Measurements from ENCODE around the gene SERPINB12.

The SERPINB12 gene

DNA sequence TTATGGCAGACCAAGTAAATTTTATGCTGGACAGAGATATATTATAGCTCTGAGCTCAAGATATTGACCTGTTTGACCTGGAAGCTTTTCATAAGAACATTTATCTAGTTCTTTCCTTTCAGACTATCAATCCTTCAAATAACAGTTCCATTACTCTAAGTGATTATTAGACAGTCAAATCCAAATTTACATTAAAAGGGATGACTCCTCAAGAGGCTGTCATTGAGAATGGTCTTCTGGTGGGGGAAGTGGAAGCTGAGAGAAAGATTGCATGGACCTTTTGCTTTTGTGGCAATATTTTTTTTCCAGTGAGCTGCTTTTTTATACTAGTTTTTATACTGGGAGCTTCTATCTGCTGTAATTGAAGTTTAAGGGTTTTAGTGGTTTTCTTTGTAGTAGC lies 14.9 kb upstream of the SERPINB12 start:
- TF ChIP-seq, protein P1, sequence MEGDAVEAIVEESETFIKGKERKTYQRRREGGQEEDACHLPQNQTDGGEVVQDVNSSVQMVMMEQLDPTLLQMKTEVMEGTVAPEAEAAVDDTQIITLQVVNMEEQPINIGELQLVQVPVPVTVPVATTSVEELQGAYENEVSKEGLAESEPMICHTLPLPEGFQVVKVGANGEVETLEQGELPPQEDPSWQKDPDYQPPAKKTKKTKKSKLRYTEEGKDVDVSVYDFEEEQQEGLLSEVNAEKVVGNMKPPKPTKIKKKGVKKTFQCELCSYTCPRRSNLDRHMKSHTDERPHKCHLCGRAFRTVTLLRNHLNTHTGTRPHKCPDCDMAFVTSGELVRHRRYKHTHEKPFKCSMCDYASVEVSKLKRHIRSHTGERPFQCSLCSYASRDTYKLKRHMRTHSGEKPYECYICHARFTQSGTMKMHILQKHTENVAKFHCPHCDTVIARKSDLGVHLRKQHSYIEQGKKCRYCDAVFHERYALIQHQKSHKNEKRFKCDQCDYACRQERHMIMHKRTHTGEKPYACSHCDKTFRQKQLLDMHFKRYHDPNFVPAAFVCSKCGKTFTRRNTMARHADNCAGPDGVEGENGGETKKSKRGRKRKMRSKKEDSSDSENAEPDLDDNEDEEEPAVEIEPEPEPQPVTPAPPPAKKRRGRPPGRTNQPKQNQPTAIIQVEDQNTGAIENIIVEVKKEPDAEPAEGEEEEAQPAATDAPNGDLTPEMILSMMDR (IDR thresholded peaks at IDR 0.05; ENCODE audit: control insufficient read depth, extremely low read depth, insufficient read depth), result no peak
- no peak for DNase-seq (ENCODE audit: low read depth)
- no peak overlapping the region for H3K4me3 ChIP-seq (ENCODE audit: low read depth, low read length)

DNA sequence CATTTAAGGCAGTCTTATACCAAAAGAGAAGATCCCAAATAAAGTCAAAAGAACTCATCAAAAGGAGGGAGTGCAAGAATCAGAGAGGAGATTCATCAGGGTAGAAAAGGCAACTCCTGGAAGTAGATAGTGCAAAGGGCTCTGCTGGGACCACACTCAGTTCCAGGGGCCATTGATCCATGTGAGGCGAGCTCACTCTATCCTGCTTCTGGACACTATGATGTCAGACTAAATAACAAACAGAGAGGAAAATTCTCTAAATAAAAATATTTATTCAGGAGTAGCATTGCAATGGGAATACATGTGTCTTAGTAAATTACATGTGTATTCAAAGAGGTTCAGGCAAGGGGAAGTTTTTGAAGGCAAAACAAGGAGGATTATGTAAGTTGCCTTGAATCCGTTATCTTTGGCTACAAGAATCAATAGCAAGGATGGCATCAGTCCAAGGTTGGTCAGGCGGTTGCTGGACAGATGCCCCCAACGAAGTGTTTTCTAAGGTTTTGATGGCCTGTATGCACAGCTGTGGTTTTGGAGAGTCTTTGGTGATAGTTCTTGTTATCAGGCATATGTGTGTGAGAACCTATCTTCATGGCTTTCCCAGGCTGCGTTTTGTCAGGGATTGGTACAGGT lies 13.2 kb upstream of the SERPINB12 start:
- DNase-seq (ENCODE audit: low read depth), result no peak
- TF ChIP-seq, protein P1 (IDR thresholded peaks at IDR 0.05; ENCODE audit: control insufficient read depth, extremely low read depth, insufficient read depth), result no peak
- H3K4me3 ChIP-seq (ENCODE audit: low read depth, low read length), result no peak overlapping the region

DNA sequence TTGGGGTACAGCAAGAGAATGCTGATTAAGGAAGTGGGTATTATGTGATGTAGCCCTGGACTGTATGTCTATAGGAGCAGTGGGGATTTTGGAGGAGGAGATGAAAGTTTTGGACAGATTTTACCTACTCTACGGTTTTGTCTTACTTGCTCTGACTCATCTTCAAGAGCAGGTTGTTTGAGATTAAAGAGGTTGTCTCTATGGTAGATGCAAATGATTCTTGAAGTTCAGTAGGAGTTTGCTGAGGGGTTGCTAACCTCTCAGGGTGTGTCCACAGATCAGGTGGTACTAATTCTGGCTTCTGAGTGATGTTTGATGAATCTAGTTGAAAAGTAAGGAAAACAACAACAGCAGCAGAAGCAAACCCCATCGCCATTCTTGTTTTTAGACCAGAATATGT lies 9.7 kb upstream of the SERPINB12 start:
- TF ChIP-seq, protein P1 (IDR thresholded peaks at IDR 0.05; ENCODE audit: control insufficient read depth, extremely low read depth, insufficient read depth), result no peak
- no peak for DNase-seq (ENCODE audit: low read depth)

DNA sequence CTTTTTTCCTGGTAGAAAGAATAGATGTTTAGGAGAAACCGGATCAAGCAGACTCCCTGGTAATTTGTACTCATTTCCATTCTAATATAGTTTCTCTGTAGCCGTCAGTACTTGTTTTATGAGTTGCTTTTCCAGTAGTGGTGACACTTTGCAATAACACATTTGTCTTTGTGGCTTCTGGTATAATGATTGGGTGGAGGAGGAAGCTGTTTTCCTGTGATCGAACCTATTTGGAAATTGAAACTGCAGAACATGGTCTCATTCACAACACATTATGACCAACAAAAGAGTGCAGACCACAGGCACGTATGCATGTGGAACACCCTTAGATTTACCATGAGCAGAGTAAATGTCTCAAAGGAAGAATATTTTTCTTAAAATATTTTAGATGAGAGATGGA lies 7.6 kb upstream of the SERPINB12 start:
- TF ChIP-seq, protein P1 (IDR thresholded peaks at IDR 0.05; ENCODE audit: control insufficient read depth, extremely low read depth, insufficient read depth), result no peak

More for the DNA sequence above, 9.7 kb upstream of the SERPINB12 start:
- no peak overlapping the region for H3K4me3 ChIP-seq (ENCODE audit: low read depth, low read length)

DNA sequence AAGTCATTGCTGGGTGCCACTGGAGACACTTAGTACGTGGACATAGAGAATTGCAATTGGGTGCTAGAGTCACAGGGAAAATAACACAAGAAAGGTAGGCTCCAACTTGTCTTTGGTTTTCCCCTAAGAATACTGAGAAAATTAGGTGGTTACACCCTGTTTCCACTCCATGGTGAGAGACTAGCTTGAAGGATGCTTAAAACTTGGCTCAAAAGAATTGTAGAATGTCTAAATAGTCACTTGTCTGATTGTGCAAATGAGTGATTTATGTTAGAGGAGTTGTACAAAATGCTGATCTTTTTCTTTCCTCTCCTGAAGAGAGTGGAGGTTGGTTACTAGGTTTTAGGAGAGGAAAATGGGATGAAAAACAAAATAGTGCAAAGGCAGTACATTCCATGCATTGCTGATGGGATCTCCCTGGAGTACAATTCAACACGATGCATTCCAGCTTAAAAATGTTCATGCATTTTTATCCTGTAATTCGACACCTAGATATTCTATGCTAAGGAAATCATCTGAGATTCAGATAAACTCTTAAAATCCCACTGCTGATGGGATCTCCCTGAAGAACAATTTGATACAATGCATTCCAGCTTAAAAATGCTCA lies 2.2 kb upstream of the SERPINB12 start:
- TF ChIP-seq, protein P1 (IDR thresholded peaks at IDR 0.05; ENCODE audit: control insufficient read depth, extremely low read depth, insufficient read depth), result no peak
- DNase-seq (ENCODE audit: low read depth), result no peak
- H3K4me3 ChIP-seq (ENCODE audit: low read depth, low read length), result no peak overlapping the region

More for the DNA sequence above, 7.6 kb upstream of the SERPINB12 start:
- DNase-seq (ENCODE audit: low read depth), result no peak
- no peak overlapping the region for H3K4me3 ChIP-seq (ENCODE audit: low read depth, low read length)

DNA sequence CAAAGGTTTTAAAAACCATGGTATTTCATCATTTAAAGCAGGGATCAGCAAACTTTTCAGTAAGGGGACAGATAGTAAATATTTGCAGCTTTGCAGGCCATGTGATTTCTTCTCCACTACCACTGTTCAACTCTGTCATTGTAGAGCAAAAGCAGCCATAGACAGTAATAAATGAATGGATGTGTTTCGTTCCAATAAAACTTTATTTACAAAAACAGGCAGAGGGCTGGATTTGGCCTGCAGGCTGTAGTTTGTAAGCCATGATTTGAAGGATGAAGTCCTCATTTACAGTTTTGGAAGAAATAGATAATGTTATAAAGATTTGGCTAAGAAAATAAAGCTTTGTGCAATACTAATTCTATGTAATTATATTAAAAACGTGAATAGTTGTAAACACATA lies 1.8 kb downstream of the SERPINB12 start:
- TF ChIP-seq, protein P1 (IDR thresholded peaks at IDR 0.05; ENCODE audit: control insufficient read depth, extremely low read depth, insufficient read depth), result no peak

DNA sequence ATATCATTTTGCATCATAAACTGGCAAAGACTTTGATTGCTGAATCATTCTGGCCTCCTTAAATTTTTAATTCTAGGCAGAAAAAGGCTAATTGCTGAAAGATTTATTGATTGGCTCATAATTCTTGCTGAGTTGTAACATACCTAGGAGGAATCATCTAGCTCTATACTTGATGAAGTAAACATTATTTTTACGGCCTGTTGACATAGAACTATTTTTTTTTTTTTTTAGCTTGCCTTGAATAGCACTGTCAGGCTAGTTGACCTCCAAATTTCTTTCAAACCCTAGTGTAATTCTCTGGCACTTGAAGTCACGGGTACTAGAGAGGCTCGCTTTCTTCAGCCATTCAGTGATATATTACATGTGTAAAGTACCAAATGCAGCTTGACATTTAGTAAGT lies 2.8 kb downstream of the SERPINB12 start:
- TF ChIP-seq, protein P1 (IDR thresholded peaks at IDR 0.05; ENCODE audit: control insufficient read depth, extremely low read depth, insufficient read depth), result no peak
- no peak for DNase-seq (ENCODE audit: low read depth)

More for the DNA sequence above, 1.8 kb downstream of the SERPINB12 start:
- H3K4me3 ChIP-seq (ENCODE audit: low read depth, low read length), result no peak overlapping the region
- no peak for DNase-seq (ENCODE audit: low read depth)

More for the DNA sequence above, 2.8 kb downstream of the SERPINB12 start:
- H3K4me3 ChIP-seq (ENCODE audit: low read depth, low read length), result no peak overlapping the region
